ES-I3 (cell line): ENCODE data around the gene BACH2.

Source experiments
- H3K36me3 ChIP-seq: 2 replicates; pipeline ENCODE4 v1.6.1; 2013; ENCODE audit warnings: mild to moderate bottlenecking, low read length, control low read depth, moderate library complexity; ENCODE audit not compliant: insufficient read depth
- H3K4me1 ChIP-seq: 2 replicates; pipeline ENCODE4 v1.6.1; 2013; ENCODE audit warnings: mild to moderate bottlenecking, control low read depth, low read length; ENCODE audit not compliant: insufficient read depth
- H3K9ac ChIP-seq: 2 replicates; pipeline ENCODE4 v1.6.1; 2013; ENCODE audit warnings: low read depth, mild to moderate bottlenecking, low read length, moderate library complexity
- H3K9me3 ChIP-seq: 2 replicates; pipeline ENCODE4 v1.6.1; 2013; ENCODE audit warnings: mild to moderate bottlenecking, low read length, moderate library complexity; ENCODE audit not compliant: control insufficient read depth, insufficient read depth

The BACH2 gene

DNA sequence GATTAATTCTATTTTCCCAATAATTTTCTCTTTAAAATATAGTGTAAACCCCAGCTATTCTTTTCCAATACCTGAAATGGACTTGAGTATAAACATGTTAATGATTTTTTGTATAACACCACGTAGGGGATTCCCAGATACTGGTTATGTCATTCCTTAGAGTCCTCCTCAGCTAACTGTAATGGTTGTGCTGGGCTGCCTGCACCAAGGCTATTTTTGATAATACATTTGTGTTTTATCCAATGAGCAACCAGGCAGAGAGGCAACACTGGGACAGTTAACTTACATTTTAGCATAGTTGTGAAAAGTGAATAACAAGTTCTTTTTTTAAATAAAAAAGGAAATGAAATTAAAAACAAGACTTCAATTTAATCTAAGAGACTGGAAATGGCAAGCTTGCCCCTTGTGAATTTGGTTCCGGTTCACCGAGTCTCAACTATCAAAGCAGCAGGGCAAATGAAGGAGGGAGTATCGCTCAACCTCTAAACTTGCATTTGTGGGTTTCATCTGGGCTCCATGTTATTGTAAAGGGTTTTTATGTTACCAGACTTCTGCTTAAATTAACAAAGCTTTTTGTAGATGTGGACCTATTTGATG, 18.8 kb upstream of the BACH2 start:
- no peak overlapping the region for H3K9ac ChIP-seq
- H3K4me1 ChIP-seq: no peaks in the 10 kb centered on the region
- H3K9me3 ChIP-seq: no peaks in the 10 kb centered on the region

DNA sequence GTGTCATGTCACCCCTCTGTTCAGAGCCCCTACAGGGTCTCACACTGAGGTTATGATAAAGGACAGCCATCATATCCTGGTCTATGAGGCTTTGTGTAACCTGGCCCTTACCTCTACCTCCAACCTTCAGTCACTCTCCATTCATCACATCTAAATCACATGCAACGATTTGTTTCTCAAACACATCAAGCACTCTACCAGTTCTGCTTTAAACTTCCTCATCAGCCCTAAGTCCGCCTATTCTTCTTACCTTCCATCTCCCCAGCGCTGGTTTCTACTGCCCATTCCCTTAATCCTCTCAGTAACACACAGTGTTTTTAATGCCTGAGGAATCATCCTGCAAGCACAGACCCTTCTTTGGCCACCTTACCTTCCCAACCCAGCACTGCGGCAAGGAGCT, 17.9 kb upstream of the BACH2 start:
- Histone ChIP-seq H3K9me3 (no peaks in the 10 kb centered on the region), H3K9ac (no peak overlapping the region), H3K4me1 (no peaks in the 10 kb centered on the region), H3K36me3 (no peaks in the 10 kb centered on the region)

More for the DNA sequence above, 18.8 kb upstream of the BACH2 start:
- no peaks in the 10 kb centered on the region for H3K36me3 ChIP-seq

DNA sequence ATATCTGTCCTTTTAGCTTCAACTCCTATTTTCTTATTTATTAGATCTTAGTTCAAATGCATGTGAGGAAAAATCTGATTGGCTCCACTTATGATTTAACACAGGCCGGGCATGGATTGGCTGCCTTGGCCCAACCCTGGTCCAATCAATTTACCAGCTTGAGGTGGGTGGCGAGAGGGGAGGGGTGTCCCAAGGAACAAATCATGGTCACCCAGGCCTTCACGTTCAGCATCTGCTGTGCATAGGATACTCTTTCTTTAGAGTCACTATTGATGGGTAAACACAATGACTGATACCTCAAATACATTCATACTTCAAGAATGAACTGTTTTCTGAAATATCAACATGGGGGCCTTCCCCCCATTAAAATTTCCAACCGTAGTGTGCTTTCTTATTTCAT, 14.9 kb upstream of the BACH2 start:
- Histone ChIP-seq H3K9me3 (no peaks in the 10 kb centered on the region), H3K9ac (no peak overlapping the region), H3K36me3 (no peaks in the 10 kb centered on the region), H3K4me1 (no peaks in the 10 kb centered on the region)

- Histone ChIP-seq H3K36me3 (no peaks in the 10 kb centered on the region), H3K9me3 (no peaks in the 10 kb centered on the region), H3K9ac (no peak overlapping the region), H3K4me1 (peaks cover 7% of the 10 kb centered on the region; the same call in 1 of the 2 replicates)
Observed at GRCh38 chr6:90305800-90306448, 9.3 kb upstream of the BACH2 start.

DNA sequence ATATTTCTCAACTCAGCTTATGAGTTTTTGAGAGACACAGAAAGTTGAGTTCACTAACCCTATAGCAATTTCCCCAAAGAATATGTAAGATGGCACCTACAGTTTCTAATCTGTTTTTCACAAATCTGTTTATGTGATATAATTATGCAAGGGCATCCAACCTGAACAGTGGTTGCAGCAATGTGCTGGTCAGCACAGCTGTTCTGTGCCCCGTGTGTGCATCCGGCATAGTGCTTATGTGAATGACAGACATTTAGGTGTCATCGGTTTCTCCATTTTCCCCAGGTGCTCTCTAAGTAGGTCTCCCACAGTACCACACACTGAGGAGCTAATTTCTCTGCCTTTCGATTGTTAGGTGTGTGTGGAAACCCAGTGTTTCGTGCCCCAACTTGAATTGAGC, 7.7 kb upstream of the BACH2 start:
- H3K9me3 ChIP-seq: no peaks in the 10 kb centered on the region
- H3K9ac ChIP-seq: no peak overlapping the region
- no peaks in the 10 kb centered on the region for H3K36me3 ChIP-seq
- peaks cover 7% of the 10 kb centered on the region; the same call in 1 of the 2 replicates for H3K4me1 ChIP-seq

DNA sequence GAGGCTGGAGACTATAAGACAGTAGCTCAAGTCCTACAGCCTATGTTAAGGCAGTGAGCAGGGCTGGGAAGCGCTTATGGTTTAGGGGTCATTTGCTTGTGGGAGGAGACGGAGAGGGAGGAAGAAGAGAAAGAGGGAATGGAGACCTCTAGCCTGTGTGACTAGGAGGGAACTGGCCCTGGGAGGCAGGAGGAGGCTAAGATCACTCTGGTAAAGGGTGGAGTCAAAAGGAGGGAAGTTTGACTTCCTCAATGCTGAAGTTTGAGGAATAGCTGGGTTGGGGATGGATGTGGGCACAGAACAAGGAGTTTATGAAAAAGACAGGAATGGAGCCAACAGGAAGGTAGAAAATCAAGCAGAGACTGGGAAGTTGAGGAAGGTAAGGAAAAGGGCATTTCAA, 6.4 kb upstream of the BACH2 start:
- Histone ChIP-seq H3K36me3 (no peaks in the 10 kb centered on the region), H3K9ac (no peak overlapping the region), H3K9me3 (no peaks in the 10 kb centered on the region), H3K4me1 (peaks cover 17% of the 10 kb centered on the region)

DNA sequence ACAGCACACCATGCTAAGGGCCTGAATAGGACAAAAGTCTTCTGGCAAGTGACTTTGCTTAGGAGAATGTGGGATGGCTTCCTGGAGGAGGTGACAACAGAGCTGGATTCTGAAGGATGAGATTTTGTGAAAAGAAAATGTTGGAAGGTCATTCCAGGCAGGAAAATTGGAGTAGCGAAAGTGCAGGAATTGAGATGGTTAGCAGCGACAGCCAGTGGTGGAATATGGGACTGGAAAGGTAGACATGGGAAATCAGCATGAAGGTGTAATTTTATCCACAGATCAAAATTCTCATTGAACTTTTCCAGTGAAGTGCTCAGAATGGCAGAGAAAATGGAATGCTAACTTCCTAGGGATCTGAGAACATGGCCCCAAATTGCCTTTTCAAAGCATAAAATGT, 5.7 kb upstream of the BACH2 start:
- H3K9me3 ChIP-seq: no peaks in the 10 kb centered on the region
- no peak overlapping the region for H3K9ac ChIP-seq

GRCh38 chr6:90301816-90302215, 5.2 kb upstream of the BACH2 start:
- Histone ChIP-seq H3K9me3 (no peaks in the 10 kb centered on the region), H3K36me3 (no peaks in the 10 kb centered on the region), H3K4me1 (peaks cover 19% of the 10 kb centered on the region), H3K9ac (no peak overlapping the region)

More for the DNA sequence above, 5.7 kb upstream of the BACH2 start:
- H3K36me3 ChIP-seq: no peaks in the 10 kb centered on the region
- peaks cover 19% of the 10 kb centered on the region for H3K4me1 ChIP-seq

DNA sequence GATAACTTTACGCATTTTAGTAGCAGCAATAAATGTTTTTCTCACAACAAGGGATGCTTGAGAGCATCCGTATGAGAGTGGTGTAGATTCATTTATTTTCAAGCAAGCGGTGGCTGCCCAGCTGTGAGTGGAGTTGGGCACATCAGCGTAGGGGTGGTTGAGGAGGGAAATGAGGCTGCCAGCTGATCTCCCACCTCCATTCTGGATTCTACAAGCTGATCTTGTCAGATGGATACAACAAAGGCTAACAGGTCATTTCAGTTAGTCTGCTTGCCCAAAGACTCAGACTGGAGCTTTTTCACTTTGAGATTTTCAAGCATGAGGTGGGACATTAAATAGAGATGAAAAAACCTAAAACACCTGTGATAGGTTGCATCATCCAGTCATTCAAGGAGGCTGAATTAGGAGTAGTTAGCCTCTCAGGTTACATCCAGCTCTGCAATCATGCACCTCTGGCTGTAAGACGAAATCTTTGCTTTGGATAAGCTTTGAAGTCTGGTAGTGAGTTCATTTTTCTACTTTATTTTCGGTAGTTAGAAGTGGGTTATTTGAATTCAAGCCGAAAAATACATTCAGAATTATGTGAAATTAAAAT, 1.9 kb upstream of the BACH2 start:
- Histone ChIP-seq H3K4me1 (peaks cover 18% of the 10 kb centered on the region), H3K9me3 (no peaks in the 10 kb centered on the region), H3K36me3 (no peaks in the 10 kb centered on the region), H3K9ac (no peak overlapping the region)

- no peaks in the 10 kb centered on the region for H3K36me3 ChIP-seq
- H3K4me1 ChIP-seq: peaks cover 12% of the 10 kb centered on the region; the same call in 1 of the 2 replicates
- no peaks in the 10 kb centered on the region for H3K9me3 ChIP-seq
- H3K9ac ChIP-seq: no peak overlapping the region
Observed at GRCh38 chr6:90297867-90298381, 1.3 kb upstream of the BACH2 start.

DNA sequence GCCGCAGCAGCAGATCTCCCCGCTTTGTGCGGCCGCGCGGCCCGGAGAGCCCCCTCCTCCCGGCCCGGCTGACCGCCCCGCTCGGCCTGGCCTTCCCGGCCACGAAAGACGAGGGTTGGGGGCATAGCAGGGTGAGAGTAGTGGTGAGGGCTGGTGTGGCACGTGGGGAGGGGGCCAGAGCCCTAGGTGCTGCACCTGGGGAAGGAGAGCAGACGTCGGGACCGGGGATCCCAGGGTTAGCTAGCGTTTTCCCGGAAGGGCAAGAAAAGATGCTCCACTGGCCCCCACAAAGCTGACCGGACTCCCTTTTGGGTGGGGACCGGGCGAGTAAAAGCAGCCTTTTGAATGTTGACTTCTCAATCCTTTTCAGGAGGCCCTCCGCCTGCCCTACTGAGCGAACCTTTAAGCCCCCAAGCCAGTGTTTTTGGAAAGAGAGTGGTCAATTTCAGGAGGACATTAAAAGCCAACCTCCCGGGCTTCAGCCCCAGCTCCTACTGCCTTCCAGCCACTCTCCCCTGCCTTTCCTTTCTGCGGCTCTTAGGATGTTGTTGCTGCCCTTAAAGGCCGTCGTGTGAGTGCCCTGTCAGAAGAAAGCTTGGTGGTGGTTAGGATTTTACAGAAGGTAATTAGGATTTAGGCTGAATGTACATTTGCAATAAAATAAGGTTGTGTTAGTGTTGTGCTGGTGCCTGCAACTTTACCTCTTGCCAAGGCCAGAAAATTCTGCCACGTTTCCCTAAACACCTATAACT, 648 bp upstream of the BACH2 start:
- H3K9ac ChIP-seq: peak overlapping the region; percentile 80
- peaks cover 12% of the 10 kb centered on the region; the same call in 1 of the 2 replicates for H3K4me1 ChIP-seq
- no peaks in the 10 kb centered on the region for H3K36me3 ChIP-seq
- H3K9me3 ChIP-seq: no peaks in the 10 kb centered on the region

- H3K9me3 ChIP-seq: no peaks in the 10 kb centered on the region
- H3K9ac ChIP-seq: peak overlapping the region; percentile 76; the same call in 1 of the 2 replicates
Observed at GRCh38 chr6:90295854-90296340, 746 bp downstream of the BACH2 start.

DNA sequence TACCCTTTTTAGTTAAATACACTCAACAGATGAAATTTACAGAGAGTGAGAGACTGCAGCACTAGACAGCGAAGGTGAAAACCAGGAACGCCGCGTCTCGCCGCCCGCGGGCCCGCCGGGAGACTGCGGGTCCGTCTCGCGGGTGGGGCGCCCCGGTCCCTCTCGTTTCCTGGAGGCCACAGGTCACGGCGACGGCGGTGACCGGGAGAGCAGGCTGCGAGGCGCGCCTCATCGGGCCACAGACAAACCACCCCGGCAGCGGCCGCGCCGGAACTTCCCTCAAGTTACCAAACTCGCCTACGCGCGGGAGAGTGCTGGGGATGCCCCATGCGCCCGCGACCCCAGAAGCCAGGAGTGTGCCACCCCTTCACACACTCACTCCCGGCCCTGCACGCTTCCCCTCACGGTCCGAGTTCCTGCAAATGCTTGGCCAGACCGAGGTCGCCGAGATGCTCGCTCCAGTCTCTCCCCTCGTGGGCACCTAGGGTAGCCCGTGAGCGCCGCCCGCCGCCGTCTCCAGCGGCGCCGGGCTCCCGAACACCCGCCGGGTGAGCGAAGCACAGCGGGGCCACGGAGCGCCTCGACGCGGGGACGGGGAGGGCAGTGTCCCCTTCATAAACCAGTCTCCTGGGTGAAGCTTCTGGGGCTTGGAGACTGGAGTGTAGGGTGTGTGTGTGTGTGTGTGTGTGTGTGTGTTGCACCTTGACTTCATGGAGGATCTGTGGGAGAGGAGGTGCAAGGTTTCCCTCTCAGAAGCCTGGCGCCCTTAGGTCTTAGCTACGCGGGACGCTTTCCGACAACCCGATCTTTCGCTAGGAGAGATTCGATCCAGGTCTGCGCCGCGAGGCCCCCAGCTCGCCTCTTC, 1.4 kb downstream of the BACH2 start:
- no peaks in the 10 kb centered on the region for H3K36me3 ChIP-seq
- H3K9ac ChIP-seq: peak overlapping the region; percentile 76
- peaks cover 12% of the 10 kb centered on the region; the same call in 1 of the 2 replicates for H3K4me1 ChIP-seq
- H3K9me3 ChIP-seq: no peaks in the 10 kb centered on the region

More at GRCh38 chr6:90295854-90296340, 746 bp downstream of the BACH2 start:
- Histone ChIP-seq H3K4me1 (peaks cover 12% of the 10 kb centered on the region; the same call in 1 of the 2 replicates), H3K36me3 (no peaks in the 10 kb centered on the region)
